SKM-1 treated with dmso at 0.1 percent for 144 hours (cell line): ENCODE results near the gene CAPN7.

Experiments
- DNase-seq: peaks from one replicate; lab custom pipeline; 2025; ENCODE audit not compliant: unreplicated experiment; lab: John Stamatoyannopoulos, UW

Gene CAPN7

DNA sequence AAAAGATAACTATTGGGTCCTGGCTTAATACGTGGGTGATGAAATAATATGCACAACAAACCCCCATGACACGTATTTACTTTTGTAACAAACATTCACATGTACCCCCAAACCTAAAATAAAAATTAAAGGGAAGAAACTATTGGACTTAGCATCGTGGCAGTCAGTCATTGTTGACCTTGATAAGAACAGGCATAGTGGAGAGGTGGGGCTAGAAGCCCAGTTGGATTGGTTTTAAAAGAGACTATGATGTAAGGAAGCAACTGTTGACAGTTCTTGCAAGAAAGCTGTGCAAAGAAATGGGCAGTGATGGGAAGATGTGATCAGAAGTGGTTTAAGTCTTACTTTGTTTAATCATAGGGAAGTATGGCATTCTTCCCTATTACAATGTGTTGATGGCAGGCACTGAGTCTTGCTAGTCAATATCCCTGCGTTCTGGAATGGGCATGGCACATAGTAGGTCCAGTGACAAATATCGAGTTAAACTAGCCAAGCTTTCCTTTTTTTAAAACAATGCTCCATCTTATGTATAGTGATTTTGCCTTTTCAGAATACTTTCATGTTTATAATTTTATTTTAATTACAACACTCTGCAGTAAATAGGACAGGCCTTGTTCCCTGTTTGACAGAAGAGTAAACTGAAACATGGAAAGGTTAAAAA lies 37.9 kb downstream of the CAPN7 start:
- DNase-seq, result no peak

DNA sequence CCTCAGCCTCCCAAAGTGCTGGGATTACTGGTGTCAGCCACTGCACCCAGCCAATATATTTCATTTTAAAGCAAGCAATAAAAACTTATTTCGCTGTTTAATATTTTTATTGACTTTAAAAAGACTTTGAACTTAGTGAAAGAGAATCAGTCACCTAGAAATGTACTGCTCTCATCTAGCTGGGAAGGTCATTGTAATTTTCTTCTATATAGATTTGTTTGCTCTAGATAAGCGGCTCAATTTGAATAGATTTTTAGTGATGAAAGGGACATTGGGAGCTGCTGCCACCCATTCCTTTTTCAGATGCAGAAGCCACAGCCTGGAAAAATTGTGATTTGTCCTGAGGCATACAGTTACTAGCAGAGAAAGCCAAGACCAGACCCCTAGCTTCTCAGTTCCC lies 40.1 kb downstream of the CAPN7 start:
- DNase-seq, result no peak

DNA sequence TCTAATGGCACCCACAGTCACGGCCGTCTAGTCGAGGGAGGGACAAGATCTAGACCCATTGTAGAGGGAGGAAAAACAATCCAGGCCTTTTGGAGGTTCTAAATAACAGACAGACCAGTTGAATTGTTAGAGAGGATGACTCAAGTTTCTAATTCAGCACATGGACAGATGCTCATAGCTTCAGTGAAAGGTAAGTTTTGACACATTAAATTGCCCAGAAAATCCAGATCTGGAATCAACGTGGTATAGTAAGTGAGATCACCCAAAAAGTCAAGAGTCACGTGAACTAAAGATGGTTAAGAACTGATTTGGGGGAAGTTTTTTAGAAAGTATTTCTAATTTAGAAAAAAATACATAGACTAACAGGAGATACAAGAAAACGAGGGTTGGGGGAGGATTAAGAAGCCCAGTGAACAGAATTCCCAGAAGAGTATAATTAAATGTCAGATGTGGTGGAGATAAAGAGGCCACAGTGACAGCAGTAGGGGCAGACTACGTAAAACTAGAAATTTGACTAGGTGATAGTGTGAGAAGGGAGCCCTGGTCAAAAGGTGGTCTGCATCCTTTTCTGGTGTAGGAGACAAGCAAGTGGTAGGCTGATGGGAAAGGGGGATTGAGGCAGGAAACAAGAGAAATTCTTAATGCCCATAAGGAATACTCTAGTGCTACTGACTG lies 47.1 kb downstream of the CAPN7 start:
- no peak for DNase-seq

DNA sequence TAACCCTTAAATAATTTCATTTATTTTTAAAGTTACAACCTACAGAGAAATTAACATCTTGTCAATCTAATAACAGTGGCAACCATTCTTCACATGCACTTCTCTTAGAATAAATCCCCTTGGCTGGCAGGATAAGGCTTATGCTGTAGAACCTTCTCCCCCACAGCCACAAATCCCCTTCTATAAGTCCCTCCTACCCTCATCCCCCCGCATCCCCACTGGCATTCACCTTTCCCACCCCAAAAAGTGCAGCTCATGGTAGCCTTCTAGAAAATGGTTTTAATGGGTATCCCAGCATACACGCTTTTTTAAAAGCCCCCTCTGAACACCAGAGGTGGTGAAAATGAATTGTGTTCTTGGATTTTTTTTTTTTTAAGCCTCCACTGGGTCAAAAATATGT lies 49.2 kb downstream of the CAPN7 start:
- DNase-seq, result no peak

DNA sequence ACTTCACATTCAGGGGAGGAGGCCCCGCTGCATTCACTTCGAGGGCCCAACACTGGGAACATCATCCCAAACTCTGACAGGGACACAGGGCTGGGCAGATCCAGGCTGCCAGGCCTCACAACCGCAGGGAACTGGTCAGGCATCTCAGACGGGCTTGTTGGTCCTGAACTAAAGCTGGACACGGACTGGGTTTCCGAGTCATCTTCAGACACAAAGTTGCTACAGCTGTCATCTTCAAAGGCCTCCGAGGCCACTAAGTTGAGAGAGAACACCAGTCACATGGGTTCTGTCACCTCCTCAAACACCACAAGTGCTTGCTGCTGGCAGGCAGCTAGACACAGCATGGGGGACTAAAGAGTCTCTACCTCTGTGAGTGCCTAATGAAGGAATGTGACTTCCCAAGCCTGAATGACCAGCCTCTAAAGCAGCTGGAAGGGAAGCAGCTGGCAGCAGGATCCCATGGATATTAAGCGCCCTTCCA lies 50.9 kb downstream of the CAPN7 start:
- no peak for DNase-seq

DNA sequence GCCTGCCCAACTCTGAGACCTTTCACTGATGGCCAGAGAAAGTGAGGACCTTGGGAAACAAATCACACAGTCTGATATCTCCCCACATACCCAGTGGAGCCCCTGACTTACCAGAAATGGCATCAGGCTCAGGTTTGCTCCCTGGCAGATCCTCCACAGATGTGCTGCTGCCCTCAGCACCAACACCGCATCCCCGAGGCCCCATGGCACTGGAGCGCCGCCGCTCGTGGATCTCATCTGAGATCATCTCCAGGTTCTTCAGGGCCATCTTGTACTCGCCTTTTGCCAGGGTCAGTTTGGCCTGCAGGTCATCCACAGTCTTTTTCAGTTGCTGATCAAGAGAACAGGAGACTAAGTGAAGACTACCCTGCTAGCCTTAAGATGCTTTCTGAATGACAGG lies 52.7 kb downstream of the CAPN7 start:
- DNase-seq, result no peak

DNA sequence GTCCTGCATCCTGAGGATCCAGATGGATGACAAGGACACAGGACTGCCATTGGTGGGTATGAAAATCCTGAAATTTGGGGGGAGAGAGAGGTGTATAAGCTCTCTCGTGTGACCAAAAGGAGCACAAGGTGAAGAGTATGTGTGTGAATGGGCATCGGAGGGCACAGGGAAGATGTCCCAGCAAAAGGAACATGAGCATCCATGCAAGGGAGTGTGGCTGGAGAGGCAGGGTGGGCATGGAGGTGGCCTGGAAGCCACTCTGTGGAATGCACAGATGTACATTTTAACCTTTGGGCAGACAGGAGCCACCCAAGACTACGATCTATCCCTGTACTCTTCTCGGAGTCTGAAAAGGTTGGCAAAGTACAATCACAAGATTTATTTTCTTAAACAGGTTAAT lies 54.5 kb downstream of the CAPN7 start:
- DNase-seq, result no peak

DNA sequence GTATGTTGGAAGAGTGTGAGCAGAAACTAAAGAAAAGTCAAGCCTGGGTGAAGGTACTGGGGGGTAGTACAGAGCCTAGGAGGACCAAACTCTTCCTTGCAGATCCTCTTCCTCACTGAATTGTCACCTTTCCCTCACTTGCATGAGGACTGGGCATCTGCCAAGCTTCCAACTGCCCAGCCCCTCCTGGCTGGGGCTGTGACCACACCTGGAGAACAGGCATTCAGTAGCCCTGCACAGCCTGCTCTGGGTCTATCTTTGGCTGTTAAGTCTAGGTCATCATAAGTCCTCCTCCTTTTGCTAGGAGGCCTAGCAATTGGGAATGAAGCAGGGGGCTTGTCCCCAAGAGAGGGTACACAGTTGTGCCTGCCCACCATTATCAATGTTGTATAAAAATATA lies 55.2 kb downstream of the CAPN7 start:
- DNase-seq, result no peak

DNA sequence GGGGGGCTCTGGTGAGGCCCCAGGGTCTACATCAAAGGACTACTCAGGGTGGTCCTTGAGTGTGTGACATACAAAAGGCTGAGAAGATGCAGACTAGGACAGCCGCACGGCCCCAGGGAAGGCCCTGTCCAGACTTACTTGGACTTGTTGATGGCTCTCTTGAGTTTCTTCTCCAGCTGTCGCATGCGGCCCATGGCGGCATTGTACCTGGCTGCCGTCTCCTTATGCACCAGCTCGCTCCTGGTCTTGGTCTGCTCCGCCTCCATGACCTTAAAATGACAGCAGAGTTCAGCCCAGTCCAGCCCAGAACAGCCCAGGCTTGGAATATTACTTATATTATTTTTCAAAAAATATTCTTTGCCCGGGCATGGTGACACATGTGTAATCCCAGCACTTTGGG lies 56.0 kb downstream of the CAPN7 start:
- no peak for DNase-seq

DNA sequence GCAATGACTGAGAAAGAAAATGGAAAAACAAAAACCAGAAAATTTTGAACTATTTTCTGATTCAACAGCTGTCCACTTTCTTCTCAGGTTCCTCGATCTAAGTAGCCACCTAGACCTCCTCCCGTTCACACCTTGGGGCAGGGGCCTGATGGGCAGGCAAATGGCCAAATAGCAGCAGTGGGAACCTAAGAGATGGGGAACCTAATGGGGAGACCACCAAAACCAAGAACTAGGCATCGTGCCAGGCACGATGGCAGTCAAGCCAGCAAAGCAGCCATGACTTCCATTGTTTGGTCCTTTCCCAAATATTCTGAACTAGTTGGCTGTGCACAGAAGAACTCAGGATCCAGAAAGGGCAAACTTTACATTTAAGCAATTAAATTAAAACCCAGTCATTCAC lies 57.1 kb downstream of the CAPN7 start:
- DNase-seq, result no peak

DNA sequence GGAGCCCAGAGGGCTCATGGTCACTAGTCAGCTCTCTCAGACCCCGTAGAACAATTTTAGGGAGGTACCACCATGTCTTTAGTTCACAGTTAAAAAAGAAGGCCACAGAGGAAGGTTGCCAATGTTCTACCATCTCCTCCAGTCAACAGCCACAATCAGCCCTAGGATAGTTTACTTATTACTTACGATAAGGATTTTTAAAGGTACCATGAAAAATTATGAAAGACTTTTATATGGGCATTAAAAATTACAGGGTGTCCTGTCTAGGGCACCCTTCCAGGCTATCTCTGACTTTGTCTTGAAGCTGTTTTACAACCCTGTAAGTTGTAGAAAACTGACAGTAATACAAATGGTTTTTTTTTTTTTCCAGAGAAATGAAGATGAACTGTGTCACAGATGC lies 57.9 kb downstream of the CAPN7 start:
- DNase-seq, result no peak

DNA sequence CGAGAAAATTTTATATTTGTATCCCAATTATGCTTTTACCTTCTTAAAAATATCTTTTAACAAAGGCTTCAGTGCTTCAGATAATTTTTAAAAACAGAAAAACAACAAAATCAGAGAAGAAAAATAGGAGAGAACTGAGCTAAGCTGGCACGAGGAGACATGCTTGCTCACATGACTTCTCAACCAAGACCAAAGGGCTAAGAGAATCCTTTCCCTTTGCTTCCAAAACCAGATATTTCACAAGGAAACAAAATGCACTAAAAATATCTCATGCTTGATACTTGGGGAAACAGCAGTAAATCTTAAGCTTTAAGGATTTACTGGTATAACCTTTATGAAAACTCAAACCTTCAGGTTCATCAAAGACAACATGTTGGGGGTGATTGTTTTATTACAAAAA lies 58.4 kb downstream of the CAPN7 start:
- DNase-seq, result no peak

DNA sequence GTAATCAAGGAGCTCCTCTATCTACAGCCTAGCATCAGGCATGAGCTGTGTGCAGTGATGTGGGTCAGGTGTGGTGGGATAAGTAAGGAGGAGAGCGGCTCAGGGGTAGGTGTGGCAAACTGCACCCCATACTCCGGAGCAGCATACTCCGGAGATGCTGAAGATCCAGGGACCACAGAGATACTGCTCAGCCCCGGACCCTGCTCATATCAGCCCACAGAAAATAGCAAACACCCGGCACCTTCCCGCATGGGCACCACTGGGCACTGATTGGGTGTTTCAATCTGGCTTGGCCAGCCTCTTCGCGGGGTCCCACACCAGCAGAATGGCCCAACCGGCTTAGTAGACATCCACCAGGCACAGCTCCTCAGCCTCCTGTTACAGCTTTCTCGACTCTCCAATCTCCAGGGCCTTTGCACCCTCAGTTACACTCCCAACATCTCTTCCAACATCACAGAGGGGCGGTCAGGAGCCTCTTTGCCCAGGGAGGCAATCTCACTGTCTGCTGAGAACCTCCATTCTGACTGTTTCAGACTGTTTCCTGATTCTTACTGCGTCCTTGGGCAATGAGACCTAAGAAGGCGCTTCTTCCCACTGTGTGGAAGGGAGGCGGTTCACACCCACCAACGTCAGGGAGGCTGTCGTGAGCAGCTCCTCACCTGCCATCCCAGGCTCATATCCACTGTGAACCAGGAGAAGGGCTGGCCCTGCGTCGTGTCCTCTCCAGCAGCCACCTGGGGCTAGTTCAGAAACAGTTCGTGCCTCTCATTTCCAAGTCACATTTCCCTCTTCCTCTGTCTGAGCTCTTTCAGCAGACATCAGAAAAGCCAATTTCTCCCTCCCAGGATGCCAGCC lies 59.8 kb downstream of the CAPN7 start:
- no peak for DNase-seq

DNA sequence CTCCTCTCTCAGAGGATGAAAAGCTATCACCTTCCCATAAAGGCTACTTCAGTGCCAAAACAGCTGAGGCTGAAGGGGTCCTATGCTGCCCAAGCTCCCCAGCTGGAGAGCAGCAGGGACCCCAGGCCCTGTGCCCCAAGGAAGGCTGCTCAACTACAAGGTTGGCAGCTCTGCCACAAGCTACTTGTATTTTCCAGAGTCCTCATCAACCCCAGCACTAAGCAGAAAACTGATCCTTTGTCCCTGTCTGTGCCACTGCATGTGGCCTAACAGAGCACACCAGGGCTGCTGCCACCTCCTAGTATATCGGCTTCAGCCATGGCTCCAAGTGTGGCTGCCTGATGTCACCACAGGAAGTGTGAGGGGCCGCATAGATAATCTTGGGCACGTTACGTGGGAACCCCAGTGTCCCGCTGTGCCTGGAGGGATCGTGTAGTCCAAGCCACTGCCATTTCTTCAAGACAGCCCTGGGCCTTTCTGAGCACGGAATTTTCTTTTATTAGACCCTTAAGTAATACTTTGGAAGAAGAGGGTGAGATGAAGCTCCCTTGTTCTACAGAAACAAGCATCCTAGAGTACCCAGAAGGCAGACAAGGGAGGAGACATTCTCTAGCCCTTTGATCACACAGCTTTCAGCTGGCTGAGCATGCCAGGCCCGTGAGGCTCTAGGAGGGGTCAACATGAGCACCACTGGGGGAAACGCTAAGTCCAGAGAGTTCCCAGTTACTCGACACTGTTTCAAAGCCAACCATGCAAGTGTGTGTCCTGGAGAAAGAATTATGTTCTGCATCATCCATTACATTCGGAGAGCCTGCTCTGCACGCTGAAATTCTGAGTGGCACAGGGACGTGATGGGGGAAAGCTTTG lies 60.7 kb downstream of the CAPN7 start:
- DNase-seq, result no peak

DNA sequence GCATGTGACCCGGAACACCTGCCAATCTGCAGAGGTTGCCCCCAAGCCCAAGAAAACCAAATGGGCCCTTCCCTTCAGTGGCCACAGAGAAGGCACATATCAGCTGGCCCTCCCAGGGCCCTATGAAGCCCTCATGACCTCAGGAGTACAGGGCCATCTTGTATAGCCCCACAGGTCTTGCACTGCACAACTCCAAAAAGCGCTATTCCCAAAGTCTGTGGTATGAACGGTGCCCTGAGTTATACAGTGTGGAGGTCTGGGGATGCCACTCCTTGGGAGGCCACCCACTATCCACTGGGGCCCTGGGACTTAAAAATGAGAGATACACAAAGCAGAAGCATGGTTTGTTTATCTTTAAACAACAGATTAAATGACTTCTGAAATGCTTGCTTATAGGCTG lies 61.5 kb downstream of the CAPN7 start:
- no peak for DNase-seq

DNA sequence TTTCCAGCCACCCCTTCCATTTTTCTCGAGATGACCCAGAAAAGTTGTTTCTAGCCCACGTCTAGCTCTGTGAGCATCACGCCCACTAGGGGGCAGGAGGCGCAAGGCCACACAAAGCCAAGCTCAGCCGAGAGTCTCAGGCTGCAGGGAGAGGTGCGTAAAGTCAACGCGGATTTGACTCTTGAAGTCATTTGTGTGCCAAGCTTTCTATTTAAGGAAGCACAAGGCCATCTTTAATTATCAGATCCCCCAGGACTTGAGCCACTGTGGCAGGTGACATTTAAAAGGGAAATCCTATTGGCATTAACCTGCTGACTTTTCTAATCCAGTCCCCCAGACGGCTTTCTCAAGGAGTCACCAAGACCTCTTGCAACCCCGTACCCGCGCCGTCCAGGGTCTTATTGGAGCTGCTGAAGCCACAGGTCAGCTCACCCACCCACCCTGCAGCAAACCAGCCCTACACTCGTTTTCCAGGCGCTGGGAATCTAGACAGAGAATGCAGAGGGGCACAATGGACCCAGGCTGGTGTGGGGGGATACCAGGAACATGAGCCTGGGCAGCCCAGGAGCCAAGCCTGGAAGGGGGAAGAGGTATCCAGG lies 62.1 kb downstream of the CAPN7 start:
- peak; percentile 72 for DNase-seq

DNA sequence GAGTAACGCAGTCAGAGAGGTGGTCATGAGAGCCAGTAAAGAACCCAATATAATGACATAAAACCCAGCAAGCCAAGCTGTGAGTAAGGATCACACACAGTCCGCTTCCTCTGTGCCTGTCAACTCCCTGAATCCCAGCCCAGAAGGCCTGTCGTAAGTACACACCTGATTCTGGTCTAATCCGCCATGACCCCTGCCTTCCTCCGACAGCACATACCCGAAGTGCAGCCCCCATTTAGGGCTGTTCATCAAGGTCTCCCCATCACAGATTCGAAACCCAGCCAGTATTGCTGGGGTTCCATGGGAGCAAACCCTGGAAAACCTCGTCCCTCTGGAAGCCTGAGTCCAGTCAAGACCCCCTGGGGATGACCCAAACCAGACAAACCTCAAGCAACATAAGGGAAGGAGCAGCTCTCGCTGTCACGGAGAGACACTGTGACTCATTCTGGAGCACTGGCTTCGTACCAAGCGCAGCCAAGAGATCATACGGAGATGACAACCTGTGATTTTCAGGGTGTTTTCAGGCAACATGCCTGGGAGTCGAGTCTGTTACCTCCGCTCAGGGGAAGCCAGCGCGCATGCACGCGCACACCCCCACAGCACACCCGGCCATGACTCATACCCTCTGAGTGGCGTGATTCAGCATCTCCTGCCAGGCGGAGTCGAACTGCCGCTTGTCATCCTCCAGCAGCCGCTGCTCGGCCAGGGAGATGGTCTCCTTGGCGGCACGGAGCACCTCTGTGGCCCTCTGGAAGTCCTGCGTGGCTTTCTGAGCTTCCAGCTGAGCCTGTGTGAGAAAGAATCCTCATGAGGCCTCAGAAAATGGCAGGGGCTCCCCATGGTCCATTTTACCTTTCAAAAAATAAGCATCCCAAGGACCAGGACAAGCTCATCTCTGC lies 63.3 kb downstream of the CAPN7 start:
- DNase-seq, result no peak

DNA sequence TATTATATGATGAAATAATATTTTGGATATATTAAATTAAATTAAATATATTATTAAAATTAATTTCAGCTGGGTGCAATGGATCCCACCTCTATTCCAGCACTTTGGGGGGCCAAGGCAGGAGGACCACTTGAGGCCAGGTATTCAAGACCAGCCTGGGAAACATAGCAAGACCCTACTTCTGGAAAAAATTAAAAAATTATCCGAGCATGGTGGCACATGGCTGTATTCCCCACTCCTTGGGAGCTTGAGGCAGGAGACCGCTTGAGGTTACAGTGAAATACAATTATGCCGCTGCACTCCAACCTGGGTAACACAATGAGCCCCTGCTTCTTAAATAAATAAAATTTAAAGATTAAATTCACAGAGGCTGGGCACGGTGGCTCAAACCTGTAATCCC lies 65.0 kb downstream of the CAPN7 start:
- DNase-seq, result no peak

DNA sequence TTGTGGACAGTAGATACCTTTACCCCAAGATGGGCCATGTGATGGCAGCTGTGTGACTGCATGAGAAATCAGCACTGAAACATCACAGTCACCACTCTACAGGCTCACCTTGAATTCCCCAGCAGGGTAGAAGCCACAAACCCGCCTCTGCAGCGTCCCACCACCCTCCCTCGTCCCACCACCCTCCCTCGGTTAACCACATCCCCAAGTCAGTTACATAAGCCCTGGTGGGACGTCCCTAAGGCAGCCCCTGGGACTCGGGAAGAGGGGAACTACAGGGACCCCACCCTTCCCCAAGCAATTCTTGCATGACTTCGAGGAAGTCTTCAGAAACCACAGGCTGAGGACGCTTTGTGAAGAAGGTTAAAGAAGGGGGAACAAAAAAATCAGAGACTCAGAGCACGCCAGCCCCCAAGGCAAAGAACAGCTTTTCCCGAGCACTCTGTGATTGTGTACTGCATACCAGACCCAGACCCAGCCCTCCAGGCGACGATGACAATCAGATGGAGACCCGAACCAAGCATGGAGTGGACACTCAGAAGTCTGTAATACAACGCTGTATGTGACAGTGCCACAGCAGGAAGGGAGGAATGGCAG lies 65.8 kb downstream of the CAPN7 start:
- peak; percentile 89 for DNase-seq
